ENCODE results near the gene P3H4. TPM values are rescaled to one million over a fixed set of nuclear protein-coding genes. Genes with fewer than 3 reads are reported as not detected.

Gene P3H4
- polyA plus RNA-seq, 1 donor from 2014 or later = 17.8 TPM

DNA sequence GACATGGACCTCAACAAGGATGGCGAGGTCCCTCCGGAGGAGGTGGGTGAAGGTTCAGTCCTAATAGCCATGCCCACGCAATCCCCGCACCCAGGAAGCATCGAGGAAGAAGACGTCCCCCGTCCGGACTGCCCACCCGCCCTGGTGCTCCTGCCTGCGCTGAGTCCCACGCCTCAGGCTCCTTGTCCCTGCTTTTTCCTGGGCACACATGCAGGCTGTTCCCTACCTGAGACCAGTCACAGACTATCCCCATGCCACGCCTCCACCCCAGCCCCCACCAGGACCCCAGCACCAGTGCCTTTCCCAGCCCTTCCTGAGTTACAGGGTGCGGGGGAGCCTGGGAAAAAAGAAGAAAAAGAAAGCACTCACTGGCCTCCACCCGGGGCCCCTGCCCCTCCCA lies 10.0 kb upstream of the P3H4 start (continued):
- TF ChIP-seq, protein P1, sequence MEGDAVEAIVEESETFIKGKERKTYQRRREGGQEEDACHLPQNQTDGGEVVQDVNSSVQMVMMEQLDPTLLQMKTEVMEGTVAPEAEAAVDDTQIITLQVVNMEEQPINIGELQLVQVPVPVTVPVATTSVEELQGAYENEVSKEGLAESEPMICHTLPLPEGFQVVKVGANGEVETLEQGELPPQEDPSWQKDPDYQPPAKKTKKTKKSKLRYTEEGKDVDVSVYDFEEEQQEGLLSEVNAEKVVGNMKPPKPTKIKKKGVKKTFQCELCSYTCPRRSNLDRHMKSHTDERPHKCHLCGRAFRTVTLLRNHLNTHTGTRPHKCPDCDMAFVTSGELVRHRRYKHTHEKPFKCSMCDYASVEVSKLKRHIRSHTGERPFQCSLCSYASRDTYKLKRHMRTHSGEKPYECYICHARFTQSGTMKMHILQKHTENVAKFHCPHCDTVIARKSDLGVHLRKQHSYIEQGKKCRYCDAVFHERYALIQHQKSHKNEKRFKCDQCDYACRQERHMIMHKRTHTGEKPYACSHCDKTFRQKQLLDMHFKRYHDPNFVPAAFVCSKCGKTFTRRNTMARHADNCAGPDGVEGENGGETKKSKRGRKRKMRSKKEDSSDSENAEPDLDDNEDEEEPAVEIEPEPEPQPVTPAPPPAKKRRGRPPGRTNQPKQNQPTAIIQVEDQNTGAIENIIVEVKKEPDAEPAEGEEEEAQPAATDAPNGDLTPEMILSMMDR (IDR thresholded peaks at IDR 0.05; ENCODE audit: poor library complexity, severe bottlenecking) = no peak

DNA sequence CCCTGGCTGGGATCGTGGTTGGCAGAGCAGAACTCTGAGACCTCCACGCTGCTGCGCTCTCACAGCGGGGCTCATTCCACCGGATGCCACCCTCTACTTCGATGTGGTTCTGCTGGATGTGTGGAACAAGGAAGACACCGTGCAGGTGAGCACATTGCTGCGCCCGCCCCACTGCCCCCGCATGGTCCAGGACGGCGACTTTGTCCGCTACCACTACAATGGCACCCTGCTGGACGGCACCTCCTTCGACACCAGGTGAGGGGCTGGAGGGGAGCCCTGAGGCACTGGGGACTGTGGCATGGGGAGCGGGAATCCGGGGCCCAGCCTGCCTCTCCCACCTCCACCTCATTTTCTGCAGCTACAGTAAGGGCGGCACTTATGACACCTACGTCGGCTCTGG lies 6.3 kb upstream of the P3H4 start:
- TF ChIP-seq, protein P2, sequence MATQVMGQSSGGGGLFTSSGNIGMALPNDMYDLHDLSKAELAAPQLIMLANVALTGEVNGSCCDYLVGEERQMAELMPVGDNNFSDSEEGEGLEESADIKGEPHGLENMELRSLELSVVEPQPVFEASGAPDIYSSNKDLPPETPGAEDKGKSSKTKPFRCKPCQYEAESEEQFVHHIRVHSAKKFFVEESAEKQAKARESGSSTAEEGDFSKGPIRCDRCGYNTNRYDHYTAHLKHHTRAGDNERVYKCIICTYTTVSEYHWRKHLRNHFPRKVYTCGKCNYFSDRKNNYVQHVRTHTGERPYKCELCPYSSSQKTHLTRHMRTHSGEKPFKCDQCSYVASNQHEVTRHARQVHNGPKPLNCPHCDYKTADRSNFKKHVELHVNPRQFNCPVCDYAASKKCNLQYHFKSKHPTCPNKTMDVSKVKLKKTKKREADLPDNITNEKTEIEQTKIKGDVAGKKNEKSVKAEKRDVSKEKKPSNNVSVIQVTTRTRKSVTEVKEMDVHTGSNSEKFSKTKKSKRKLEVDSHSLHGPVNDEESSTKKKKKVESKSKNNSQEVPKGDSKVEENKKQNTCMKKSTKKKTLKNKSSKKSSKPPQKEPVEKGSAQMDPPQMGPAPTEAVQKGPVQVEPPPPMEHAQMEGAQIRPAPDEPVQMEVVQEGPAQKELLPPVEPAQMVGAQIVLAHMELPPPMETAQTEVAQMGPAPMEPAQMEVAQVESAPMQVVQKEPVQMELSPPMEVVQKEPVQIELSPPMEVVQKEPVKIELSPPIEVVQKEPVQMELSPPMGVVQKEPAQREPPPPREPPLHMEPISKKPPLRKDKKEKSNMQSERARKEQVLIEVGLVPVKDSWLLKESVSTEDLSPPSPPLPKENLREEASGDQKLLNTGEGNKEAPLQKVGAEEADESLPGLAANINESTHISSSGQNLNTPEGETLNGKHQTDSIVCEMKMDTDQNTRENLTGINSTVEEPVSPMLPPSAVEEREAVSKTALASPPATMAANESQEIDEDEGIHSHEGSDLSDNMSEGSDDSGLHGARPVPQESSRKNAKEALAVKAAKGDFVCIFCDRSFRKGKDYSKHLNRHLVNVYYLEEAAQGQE (IDR thresholded peaks at IDR 0.05; ENCODE audit: borderline replicate concordance) = no peak
- no peak for TF ChIP-seq POLR2AphosphoS5 (IDR thresholded peaks at IDR 0.05)
- no peak for TF ChIP-seq EP300 (conservative IDR thresholded peaks at IDR 0.05; ENCODE audit: poor library complexity, severe bottlenecking)
- TF ChIP-seq, protein P1 (IDR thresholded peaks at IDR 0.05; ENCODE audit: poor library complexity, severe bottlenecking) = no peak
- TF ChIP-seq RAD21 (conservative IDR thresholded peaks at IDR 0.05) = no peak
- no peak for TF ChIP-seq TAF1 (IDR thresholded peaks at IDR 0.05; ENCODE audit: low read depth)
- TF ChIP-seq MXI1 (conservative IDR thresholded peaks at IDR 0.05; ENCODE audit: poor library complexity, severe bottlenecking) = no peak
- Histone ChIP-seq H3K27me3 (ENCODE audit: insufficient read depth, low read depth, low read length) (no peaks in the 10 kb centered on the region), H3K27ac (ENCODE audit: low read length) (no peak overlapping the region), H3K4me2 (ENCODE audit: low read length) (no peak overlapping the region), H2AFZ (ENCODE audit: low read depth, low read length) (no peak overlapping the region), H3K4me3 (ENCODE audit: low read length) (no peak overlapping the region), H3F3A (ENCODE audit: insufficient read depth, low read length, poor library complexity, severe bottlenecking) (no peaks in the 10 kb centered on the region), H3K36me3 (ENCODE audit: insufficient read depth, low read length) (no peaks in the 10 kb centered on the region), H3K9me2 (ENCODE audit: insufficient read depth, low read length) (no peaks in the 10 kb centered on the region), H3K9ac (ENCODE audit: low read length) (no peak overlapping the region), H4K20me1 (ENCODE audit: insufficient read depth) (no peaks in the 10 kb centered on the region), H3K9me3 (ENCODE audit: low read length) (no peaks in the 10 kb centered on the region), H3K79me2 (replicated peaks; ENCODE audit: insufficient read depth, low read length) (peaks cover 3% of the 10 kb centered on the region)

DNA sequence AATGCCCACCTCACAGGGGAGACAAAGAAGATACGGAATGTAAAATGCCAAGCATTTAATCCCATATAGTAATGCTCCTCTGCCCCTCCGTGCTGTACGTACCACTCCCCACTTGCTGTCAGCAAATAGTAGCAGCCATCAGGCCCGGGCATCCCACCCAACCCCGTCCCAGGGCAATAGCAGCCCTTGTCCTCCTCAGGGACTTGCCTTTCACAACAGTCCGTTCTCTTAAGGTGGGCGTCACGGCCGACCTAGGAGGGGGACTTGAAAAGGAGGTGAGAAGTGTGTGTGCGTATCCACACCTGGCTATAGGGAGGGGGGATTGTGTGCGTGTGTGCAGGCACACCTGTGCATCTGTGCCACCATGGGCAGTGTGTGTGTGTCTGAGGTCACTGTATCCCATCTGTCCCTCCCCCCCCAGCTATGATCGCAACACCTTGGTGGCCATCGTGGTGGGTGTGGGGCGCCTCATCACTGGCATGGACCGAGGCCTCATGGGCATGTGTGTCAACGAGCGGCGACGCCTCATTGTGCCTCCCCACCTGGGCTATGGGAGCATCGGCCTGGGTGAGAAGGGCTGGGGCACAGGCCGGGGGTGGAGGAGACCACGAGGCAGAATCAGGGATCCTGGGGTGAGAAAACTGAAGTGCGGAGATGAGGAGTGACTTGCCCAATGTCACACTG lies 5.0 kb upstream of the P3H4 start:
- Histone ChIP-seq H3K79me2 (replicated peaks; ENCODE audit: insufficient read depth, low read length) (peaks cover 3% of the 10 kb centered on the region), H3K27ac (ENCODE audit: low read length) (no peak overlapping the region), H3K9me2 (ENCODE audit: insufficient read depth, low read length) (no peaks in the 10 kb centered on the region), H3K36me3 (ENCODE audit: insufficient read depth, low read length) (no peaks in the 10 kb centered on the region), H3K4me3 (ENCODE audit: low read length) (no peak overlapping the region), H3F3A (ENCODE audit: insufficient read depth, low read length, poor library complexity, severe bottlenecking) (no peaks in the 10 kb centered on the region), H3K9ac (ENCODE audit: low read length) (no peak overlapping the region), H2AFZ (ENCODE audit: low read depth, low read length) (no peak overlapping the region), H3K4me2 (ENCODE audit: low read length) (no peak overlapping the region), H3K9me3 (ENCODE audit: low read length) (no peaks in the 10 kb centered on the region), H4K20me1 (ENCODE audit: insufficient read depth) (no peaks in the 10 kb centered on the region), H3K27me3 (ENCODE audit: insufficient read depth, low read depth, low read length) (no peaks in the 10 kb centered on the region)
- TF ChIP-seq EZH2 (IDR thresholded peaks at IDR 0.05; ENCODE audit: borderline replicate concordance, insufficient read depth, low read length, poor library complexity, severe bottlenecking) (no peak), MXI1 (conservative IDR thresholded peaks at IDR 0.05; ENCODE audit: poor library complexity, severe bottlenecking) (no peak)
